Hematopoietic multipotent progenitor cell treated with erythropoietin and hydrocortisone succinate and interleukin-3 and kit ligand, for 6 days (in vitro differentiated cells): ENCODE measurements around the gene LRRN4CL.
"Not testable (repeated sequence)": the region's sequence is repeated elsewhere in the genome, so short reads cannot be mapped to it uniquely, and the experiment has no call there.

Experiments
- DNase-seq: peaks from one replicate; pipeline ENCODE4 v3.0.0-alpha.2; 2015

LRRN4CL gene

GRCh38 chr11:62709247-62710000, 20.1 kb upstream of the LRRN4CL start:
- DNase-seq, result peak; percentile 100

GRCh38 chr11:62708793-62709192, 19.5 kb upstream of the LRRN4CL start:
- DNase-seq, result peak; percentile 63

GRCh38 chr11:62708392-62708791, 19.1 kb upstream of the LRRN4CL start:
- DNase-seq, result peak; percentile 72

- peak; percentile 24 for DNase-seq
Observed at GRCh38 chr11:62707277-62707861, 18.0 kb upstream of the LRRN4CL start, which contains the start of the genes BSCL2 and GNG3. BSCL2 (minus strand) TSS chr11:62707424; CDS start chr11:62707195, 229 bp downstream. GNG3 (plus strand) TSS chr11:62707676; CDS start chr11:62708296, 620 bp downstream.

- no peak for DNase-seq
Observed at GRCh38 chr11:62706850-62707247, 17.5 kb upstream of the LRRN4CL start.

- DNase-seq, result peak; percentile 98
Observed at GRCh38 chr11:62705880-62706849, 16.8 kb upstream of the LRRN4CL start.

- peak; percentile 63 for DNase-seq
Observed at GRCh38 chr11:62705413-62705812, 16.1 kb upstream of the LRRN4CL start.

GRCh38 chr11:62703921-62704320, 14.6 kb upstream of the LRRN4CL start:
- DNase-seq, result not testable (repeated sequence)

GRCh38 chr11:62702246-62702645, 12.9 kb upstream of the LRRN4CL start:
- DNase-seq, result no peak

- DNase-seq, result peak; percentile 95
Observed at GRCh38 chr11:62694455-62695167, 5.3 kb upstream of the LRRN4CL start.

- peak; percentile 0 for DNase-seq
Observed at GRCh38 chr11:62693624-62694023, 4.3 kb upstream of the LRRN4CL start.

- no peak for DNase-seq
Observed at GRCh38 chr11:62688491-62688890, 839 bp downstream of the LRRN4CL start.

GRCh38 chr11:62687508-62688396, 1.6 kb downstream of the LRRN4CL start:
- DNase-seq, result no peak

GRCh38 chr11:62682518-62682917, 6.8 kb downstream of the LRRN4CL start:
- DNase-seq, result no peak

- peak; percentile 91 for DNase-seq
Observed at GRCh38 chr11:62680825-62681240, 8.5 kb downstream of the LRRN4CL start.

GRCh38 chr11:62678770-62679696, 10.3 kb downstream of the LRRN4CL start, which contains the start of gene UBXN1:
UBXN1 (minus strand) TSS chr11:62679073; CDS start chr11:62678923, 150 bp downstream.
- DNase-seq, result peak; percentile 95

- no peak for DNase-seq
Observed at GRCh38 chr11:62678433-62678769, 10.9 kb downstream of the LRRN4CL start.

- DNase-seq, result no peak
Observed at GRCh38 chr11:62677714-62678113, 11.6 kb downstream of the LRRN4CL start.

- no peak for DNase-seq
Observed at GRCh38 chr11:62677156-62677555, 12.2 kb downstream of the LRRN4CL start.

- DNase-seq, result no peak
Observed at GRCh38 chr11:62676698-62677097, 12.6 kb downstream of the LRRN4CL start.
